NCI-H2227 (cell line): ENCODE measurements around the gene ABHD17B.

ENCODE experiments used
- DNase-seq: peaks from one replicate; lab custom pipeline; 2025; ENCODE audit not compliant: unreplicated experiment; lab: John Stamatoyannopoulos, UW

Gene ABHD17B

DNA sequence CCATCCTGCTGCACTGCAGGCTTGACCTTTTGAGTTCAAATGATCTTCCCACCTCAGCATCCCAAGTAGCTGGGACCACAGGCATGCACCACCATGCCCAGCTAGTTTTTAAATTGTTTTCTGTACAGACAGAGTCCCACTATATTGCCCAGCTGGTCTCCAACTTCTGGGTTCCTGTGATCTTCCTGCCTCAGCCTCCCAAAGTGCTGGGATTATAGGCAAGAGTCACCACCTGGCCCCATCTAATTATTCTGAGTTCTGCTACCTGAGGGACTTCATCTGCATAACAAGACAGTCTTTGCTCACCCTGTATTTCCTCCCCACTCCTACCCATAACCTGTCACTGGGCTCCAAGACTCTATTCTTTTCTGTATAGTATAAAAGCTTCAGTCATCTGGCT, 88.1 kb downstream of the ABHD17B start:
- DNase-seq = no peak

DNA sequence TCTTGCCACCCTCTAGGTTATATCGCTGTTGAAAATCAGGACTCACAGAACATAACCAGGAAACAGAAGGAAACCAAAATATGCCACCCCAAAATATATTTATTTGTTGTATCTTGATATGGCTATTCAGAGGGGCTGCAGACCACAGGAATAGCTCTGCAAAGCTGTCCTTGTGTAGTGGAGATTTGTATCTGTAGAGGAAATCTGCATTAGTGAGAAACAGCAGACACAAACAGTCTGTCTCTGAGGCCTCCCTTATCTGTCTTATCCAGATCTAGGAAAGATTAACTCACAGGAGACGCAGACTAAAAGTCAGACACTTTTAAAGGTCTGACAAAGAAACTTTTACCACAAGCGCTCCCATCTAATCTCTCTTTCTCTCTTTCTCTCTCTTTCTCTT, 88.5 kb downstream of the ABHD17B start:
- no peak for DNase-seq

DNA sequence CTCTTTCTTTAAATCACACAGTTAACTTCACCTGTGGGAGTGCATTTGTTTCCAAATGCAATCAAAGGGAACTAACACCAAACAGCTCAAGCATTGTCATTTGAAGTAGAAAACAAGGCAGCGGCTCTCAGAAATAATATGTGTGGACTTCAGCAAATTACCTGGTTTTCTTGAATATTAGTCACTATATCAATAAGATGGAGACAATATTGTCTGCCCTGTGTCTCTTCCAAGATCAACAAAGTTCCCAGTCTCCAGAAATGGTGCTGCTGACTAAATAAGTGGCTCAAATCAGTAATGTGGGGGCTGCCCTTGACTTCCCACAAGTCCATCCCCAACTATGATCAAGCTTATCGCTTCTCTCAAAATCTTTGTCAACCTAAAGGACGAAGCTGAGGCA, 89.6 kb downstream of the ABHD17B start:
- DNase-seq = no peak

DNA sequence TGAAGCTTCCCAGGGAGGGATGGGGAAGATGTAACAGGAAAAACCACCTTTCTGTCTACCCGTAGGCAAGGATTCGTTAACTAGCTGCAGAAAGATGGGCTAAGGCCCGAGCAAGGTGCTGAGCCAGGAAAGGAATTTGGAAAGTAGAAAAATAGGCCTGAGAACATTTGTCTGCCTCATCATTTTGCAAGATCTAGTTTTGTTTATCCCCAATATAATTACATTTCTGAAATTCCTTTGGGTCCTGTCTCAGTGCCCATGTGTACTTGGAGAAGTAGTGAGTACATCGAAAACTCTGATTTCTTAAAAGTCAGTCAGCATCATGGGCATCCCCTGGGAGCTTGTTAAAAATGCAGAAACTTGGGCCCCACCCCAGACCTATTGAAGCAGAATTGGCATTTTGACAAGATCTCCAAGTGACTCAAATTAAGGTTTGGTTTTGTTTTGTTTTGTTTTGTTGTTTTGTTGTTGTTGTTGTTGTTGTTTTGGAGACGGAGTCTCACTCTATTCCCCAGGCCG, 90.5 kb downstream of the ABHD17B start:
- DNase-seq = no peak

GRCh38 chr9:71819115-71819739, 91.8 kb downstream of the ABHD17B start:
- peak; percentile 25 for DNase-seq

GRCh38 chr9:71816916-71817451, 94.0 kb downstream of the ABHD17B start:
- peak; percentile 10 for DNase-seq
